GM18519 (cell line): ENCODE results near the gene ANKRD13B.
"Not testable (repeated sequence)": the region's sequence is repeated elsewhere in the genome, so short reads cannot be mapped to it uniquely, and the experiment has no call there.

Experiments
- ATAC-seq: cut with Tn5 transposase; IDR thresholded peaks from one replicate; pipeline ENCODE4 v1.9.1; 2021; ENCODE audit warnings: mild to moderate bottlenecking, moderate library complexity; ENCODE audit not compliant: unreplicated experiment, low FRiP score

The ANKRD13B gene

DNA sequence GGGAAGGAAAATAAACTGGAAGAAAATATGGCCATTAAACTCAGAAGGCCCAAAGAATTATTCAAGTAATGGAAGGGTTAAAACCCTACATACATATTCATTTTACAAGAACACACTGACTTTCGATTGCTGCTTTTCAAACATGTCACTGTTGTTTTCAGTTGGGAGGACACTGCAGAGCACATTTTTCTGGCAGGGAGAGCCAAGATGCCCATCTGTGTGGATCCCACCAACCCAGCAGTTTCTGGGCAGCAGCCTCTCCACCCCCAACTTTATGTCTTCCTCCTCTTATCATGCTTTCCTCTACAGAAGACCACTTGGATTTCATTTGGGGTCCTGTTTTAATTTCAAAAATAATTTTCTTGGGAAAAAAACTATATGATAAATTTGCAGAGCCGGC is 36.9 kb downstream of the ANKRD13B start:
- ATAC-seq = no peak

DNA sequence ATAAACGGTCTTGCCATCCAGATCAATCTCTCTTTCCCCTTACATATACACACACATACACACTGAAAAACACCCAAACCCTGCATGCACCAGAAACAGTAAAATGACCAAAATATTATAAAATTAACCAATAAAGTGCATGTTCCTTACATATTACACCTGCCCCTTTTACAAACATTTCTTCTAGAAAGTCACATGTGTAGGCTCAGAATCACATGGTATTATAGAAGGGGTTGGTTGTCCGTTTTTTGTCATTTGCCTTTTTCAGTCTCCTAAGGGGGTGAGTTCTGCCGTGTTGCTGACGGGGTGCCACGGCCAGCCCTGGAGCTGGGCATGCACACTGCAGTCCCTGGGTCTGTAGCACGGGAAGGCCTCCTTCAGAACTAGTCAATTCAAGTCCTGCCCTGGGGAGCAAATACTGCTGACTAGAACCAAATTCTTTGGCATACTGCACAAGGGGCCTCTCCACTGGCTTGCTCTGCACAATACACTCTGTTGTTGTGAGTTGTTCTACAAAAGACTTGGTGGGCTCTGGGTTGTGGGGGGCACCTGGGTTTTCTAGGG is 37.8 kb downstream of the ANKRD13B start:
- no peak for ATAC-seq

DNA sequence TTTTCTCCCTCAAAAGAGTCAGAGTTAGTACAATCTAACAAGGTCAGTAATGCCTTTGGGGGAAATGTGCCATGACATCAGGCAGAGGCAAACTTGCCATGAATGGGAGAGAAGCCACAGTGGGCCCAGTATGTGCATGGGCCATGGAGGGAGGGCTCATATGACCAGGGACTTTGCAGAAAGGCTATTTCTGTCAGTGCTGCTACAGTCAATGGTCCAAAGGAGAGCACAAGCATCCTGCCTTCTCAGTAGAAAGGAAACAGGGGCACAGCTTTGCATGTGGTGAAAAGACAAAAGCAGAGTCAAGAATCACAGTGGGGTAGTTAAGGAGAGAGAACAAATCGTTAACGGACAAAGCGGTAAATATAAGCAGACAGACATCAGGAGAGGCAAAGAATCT is 41.0 kb downstream of the ANKRD13B start:
- no peak for ATAC-seq

DNA sequence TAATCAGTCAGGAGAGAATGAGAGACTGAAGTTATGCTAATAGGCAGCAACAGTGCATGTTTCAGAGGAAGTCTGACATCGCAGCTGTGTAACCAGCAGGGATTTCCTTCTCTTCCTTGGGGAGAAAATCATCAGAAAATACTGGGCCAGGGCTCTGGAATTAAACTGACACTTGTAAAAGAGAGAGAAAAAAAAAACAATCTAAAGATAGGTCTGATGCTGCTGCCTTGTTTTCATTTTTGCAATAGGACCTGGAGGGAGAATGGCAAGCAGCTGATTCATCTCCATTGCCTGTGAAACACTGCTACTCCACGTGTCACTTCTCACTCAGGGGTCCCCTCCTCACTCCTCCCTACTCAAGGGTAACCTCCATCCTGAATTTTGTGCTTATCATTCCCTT is 47.5 kb downstream of the ANKRD13B start:
- no peak for ATAC-seq

DNA sequence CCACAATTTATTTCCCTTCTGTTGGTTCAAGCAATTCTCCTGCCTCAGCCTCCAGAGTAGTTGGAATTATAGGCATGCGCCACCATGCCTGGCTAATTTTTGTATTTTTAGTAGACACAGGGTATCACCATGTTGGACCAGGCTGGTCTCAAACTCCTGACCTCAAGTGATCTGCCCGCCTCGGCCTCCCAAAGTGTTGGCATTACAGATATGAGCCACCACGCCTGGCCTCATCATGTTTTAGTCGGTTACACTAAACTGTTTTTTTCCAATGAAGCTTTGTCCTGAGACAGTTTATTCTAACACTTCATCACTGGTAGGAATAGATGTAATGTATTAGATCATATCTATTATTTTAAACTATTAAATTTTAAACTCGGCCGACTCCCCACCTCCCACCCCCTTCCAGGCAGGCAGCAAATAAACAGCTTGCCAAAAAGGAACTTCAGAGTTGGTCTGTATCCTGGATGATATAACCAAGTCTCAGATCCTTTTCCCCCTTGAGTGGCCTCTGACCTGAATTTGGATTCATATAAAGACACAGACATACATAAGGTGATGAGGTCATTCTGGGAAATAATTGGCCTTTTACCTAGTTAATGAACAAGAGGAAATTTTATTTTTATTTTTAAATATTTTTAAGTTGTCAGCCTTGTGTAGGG is 48.2 kb downstream of the ANKRD13B start:
- ATAC-seq = no peak

DNA sequence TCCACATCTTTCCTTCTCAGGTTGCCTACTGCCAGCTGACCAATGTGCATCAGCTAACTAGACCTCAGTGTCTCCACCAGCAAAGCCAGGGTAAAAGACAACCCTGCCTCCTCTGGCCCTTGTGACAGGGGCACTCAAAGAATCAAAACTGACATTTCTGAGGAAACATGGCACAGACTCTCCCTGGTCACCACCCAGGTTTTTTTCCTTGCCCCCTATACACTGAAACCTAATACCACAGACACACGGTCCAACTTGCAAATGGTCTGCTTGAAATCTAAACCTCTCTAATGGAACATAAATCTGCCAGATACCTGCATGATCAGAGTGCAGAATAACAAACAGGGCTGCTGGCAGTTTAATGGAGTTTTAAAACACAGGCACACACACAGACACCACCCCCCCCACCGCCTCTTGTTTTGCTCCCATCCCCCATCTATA is 49.3 kb downstream of the ANKRD13B start:
- ATAC-seq = no peak

DNA sequence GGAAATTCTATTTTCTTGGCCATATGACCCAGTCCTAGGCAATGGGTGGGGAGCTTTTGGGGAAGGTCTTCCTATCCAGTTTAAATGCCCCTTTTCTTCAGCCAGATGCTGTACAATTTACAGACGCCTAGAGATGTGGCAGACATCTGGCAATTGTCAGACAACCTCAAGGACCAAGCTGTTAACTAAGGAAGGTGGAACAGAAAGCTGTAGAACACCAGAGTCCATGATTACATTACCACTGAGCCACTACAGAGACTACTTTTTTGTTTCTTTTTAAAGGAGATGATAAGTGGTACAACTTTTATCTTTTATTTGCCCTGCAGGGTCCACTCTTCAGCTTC is 50.9 kb downstream of the ANKRD13B start:
- no peak for ATAC-seq

DNA sequence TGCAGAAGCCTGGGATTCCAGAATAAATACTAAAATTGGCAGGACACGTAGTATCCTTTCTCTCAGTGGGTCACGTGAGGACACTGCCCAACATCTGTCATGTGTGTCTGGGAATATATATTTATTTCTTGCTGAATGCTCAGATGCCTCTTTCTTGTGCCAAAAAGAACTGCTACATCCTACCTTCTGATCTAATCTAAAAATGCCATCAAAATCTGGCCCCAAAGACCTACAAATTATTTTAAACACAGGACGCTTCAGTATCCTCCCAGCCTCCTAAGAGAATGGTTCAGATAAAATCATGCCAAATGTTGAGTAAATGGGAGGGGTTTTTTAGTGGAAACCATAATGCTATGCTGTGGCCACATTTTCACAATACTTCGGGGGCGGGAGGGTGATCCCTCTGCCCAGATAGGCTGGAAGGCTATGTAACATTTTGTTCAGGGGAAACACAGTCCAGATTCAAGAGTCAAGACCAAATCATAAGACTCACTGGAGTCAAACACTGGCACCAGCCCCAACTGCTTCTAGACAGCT is 52.7 kb downstream of the ANKRD13B start:
- no peak for ATAC-seq

DNA sequence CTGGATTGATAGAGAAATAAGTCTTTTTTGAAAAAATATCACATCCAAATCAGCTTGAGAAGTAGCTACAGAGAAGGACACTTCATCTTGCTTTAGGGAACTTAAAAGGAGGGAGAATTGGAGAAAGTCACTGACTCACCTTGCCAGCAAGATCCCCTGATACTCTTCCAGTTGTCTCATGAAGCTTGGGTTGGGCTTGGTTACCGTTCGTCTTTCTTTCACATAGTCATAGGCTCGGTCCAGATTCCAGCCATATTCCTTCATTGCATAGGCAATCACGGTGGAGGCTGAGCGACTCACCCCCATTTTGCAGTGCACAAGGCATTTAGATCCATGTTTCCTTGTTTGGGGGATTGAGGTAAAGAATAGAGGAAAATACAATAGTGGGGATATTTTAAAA is 55.1 kb downstream of the ANKRD13B start:
- no peak for ATAC-seq

DNA sequence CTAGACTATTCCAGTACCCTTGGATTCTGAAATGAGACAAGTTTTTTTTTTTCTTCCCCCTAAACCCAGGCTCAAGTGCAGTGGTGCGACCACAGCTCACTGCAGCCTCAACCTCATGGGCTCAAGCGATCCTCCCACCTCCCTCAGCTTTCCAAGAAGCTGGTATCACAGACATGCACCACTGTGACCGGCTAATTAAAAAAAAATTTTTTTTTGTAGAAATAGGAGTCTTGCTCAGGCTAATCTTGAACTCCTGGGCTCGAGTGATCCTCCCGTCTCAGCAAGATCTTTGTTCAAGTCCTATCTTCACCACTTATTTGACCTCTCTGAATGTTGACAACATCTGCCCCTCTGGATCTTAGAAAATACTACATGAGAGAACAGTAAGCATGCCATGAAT is 56.4 kb downstream of the ANKRD13B start:
- no peak for ATAC-seq

DNA sequence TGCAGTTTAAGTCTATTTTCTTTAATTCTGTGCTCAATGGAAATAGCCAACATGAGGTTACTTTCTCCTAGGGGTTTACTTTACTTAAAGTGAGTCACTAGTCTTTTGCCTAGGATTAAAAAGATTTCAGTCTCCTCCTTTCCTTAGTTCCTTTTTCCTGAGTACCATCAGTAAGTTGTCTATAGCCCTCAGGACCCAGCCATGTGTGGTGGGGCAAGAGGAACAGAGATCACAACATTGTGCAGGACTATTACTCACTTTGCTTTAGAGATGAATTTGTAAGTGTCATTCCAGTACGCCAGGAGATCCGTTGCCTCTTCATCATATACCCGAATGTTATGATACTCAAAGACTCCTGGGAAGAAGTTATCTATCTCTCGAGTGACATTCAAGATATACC is 57.5 kb downstream of the ANKRD13B start:
- ATAC-seq = no peak

DNA sequence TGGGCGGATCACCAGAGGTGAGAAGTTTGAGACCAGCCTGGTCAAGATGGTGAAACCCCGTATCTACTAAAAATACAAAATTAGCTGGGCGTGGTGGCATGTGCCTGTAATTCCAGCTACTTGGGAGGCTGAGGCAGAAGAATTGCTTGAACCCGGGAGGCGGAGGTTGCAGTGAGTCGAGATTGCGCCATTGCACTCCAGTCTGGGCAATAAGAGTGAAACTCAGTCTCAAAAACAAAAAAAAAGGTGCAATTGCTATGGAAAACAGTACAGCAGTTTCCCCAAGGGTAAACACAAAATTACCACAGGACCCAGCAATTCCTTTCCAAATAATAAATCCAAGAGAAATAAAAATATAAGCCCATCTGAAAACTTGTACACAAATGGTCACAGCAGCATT is 59.0 kb downstream of the ANKRD13B start:
- ATAC-seq = not testable (repeated sequence)

DNA sequence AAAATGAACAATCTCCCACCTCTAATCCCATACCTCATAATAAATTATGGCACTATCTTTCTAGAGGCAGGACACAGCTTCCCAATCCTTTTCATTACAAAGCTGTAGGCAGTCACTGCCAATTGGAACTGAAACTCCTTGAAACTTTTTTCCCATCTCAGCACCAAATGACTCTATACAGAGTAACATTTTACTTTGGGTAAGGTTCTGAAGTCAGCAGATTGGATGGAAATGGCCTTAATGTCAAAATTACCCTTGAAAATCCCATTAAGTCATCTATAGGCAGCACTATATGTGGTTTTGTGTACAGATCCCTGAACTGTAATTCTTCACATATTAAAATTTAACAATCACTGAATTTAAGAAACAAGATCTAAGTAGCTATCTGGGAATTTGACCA is 60.0 kb downstream of the ANKRD13B start:
- no peak for ATAC-seq

DNA sequence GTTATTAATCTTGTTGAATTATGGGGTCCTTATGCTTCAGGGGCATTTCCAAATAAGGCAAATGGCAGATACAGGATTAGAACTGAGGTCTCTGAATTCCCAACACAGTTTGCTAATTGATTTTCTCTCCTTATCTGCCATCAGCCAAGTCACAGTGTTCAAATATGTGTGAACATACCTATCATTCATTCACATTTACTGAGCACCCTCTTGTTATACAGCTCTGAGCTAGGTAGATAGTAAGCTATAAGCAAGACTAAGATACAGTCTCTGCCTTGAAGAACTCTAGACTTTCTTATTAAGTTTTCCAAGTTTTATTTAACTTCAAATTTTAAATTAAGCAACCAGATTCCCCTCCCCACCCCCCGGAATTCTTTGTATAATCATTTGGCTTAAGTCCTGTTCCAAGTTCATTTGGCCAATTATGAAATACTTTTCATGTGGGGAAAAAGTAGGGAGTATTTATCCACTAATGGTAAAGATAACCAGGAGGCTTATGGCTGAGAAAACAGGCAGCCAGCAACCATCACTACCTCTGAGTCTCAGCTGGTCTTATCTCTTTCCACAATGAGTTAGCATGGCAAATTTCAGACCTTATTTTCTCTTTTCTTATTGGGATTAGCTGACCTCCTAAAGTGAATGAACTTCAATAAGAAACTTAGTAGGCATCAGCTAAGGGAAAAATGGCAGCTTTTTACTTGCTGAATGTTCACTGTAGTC is 61.2 kb downstream of the ANKRD13B start:
- no peak for ATAC-seq

DNA sequence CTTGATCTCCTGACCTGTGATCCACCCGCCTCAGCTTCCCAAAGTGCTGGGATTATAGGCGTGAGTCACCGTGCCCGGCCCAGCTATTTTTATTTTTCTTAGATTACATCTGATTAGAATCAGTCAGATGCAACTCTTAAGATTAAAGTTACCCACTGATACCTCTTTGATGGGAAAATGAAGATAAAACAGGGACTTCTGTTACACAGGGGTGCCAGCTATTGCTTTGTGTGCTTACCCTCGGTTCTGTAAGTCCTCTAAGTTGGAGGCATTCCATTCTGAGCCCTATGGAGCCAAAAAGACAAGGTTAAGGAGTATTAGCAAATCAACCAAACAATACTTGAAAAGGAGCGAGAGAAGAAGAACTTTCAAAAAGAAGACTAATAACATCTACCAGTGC is 62.4 kb downstream of the ANKRD13B start:
- no peak for ATAC-seq

DNA sequence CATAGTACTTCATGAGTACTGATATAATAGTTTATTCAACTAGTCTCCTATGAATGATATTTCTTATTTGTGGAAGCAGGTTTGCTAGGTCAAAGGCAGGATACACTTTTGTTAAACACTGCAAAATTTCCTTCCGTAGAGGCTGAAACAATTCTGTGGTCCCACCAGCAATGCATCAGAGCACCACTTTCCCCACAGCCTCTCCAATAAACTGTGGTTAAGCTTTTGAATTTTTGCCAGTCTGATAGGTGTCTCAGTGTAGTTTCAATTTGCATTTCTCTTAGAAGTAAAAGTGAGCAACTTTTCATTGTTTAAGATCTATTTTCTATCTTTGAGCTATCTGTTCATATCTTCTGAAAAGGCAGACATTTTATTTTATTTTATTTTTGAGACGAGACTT is 66.2 kb downstream of the ANKRD13B start:
- no peak for ATAC-seq

DNA sequence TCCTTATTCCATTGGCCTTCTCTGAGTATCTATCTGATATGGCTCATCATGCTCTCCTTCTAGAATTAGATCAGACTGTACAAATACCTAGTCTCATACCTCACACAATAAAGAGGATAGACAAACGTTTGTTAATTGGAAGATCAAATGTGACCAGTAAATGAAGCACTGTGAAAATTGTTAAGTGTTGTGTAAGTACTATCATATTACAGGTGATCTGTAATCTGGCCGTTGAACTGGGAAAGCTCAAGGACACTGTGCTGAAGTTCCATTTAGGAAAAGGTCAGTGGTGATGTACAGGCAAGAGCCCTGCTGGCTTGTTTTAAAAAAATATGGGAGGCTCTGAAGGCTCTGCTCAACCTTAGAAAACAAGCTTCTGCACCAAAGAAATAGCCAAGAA is 68.3 kb downstream of the ANKRD13B start:
- ATAC-seq = no peak

DNA sequence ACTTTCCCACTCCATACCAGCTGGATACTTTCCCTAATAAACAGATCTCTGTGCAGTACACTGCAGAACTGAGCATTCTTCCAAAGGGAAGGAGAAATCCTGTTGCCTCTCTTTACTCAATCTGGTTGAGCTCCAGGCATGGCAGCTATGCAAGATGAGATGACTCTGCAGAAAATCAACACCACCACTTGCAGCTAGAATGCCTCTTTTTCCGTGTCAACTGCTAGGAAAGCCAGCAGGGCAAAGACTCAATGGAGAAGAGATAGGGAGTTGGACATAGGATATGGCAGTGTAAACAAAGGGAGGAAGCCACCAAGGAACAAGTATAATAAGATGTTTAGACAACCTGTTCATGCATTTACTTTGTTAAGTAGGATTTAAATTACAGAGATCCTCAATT is 70.2 kb downstream of the ANKRD13B start:
- no peak for ATAC-seq
